ENCODE results near the gene ATP13A3. TPM values are rescaled to one million over a fixed set of nuclear protein-coding genes. Genes with fewer than 3 reads are reported as not detected.
A peak's percentile ranks its signal among the peaks of the same experiment; 100 is the strongest.

The ATP13A3 gene
- total and polyA plus RNA-seq, 10 of the 15 experiments (the other 5 are each of a cell fraction or from before 2014, with no cell fraction given) = 14.0 to 108 (median 69.5) TPM

DNA sequence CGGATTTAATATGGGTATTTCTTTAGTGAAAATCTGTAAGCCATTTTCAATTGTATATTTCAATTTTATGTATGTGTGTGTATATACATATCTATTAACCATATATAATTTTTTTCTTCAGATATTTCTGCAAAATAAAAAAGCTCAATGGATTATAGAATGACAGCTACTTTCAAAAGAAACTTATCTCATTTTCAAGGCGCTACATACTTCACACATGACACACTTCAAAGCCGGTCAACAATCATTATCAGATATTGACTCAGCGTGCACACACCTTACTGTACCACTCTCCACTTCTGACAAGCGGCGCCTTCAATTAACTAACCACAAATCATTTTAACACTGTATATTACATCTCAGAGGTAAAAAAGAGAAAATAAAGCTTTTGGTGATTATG, 39.6 kb downstream of the ATP13A3 start:
- Histone ChIP-seq H2AFZ (ENCODE audit: control insufficient read depth, low read depth, low read length) (no peak overlapping the region), H3K4me2 (ENCODE audit: control insufficient read depth, insufficient read depth) (no peak overlapping the region), H3K27me3 (replicated peaks in 1 of 2; ENCODE audit: control insufficient read depth in 2 of 2, insufficient read depth in 2 of 2, low read length in 1 of 2) (no peaks in the 10 kb centered on the region), H3K9me3 (replicated peaks; ENCODE audit: control insufficient read depth, insufficient read depth, low read length) (no peaks in the 10 kb centered on the region), H4K20me1 (ENCODE audit: control insufficient read depth, insufficient read depth) (no peaks in the 10 kb centered on the region), H3K27ac (ENCODE audit: control insufficient read depth, insufficient read depth) (no peak overlapping the region), H3K9ac (ENCODE audit: control insufficient read depth, insufficient read depth, low read length) (no peak overlapping the region), H3K4me3 (no peak overlapping the region), H3K36me3 (ENCODE audit: control insufficient read depth in 2 of 2, insufficient read depth in 2 of 2, low read length in 1 of 2) (peaks cover 7 to 29% of the 10 kb centered on the region in 2 experiments), H3K4me1 (ENCODE audit: control insufficient read depth, insufficient read depth, low read length) (peaks cover 6% of the 10 kb centered on the region), H3K79me2 (ENCODE audit: control insufficient read depth, insufficient read depth, low read length) (no peaks in the 10 kb centered on the region)
- CTCF ChIA-PET = interaction anchor here (0.9 to 2.1 kb wide), 7 partner anchors 23 to 147 kb away, joined by 3 to 9 read pairs (median 3); no protein-coding TSS in a partner anchor
- FAIRE-seq = no peak
- BruUV-seq (replicated peaks) = no TSS peak
- no peak for TF ChIP-seq SRF (IDR thresholded peaks at IDR 0.05; ENCODE audit: low read depth in 2 of 2, low read length in 2 of 2)
- TF ChIP-seq, protein P1, sequence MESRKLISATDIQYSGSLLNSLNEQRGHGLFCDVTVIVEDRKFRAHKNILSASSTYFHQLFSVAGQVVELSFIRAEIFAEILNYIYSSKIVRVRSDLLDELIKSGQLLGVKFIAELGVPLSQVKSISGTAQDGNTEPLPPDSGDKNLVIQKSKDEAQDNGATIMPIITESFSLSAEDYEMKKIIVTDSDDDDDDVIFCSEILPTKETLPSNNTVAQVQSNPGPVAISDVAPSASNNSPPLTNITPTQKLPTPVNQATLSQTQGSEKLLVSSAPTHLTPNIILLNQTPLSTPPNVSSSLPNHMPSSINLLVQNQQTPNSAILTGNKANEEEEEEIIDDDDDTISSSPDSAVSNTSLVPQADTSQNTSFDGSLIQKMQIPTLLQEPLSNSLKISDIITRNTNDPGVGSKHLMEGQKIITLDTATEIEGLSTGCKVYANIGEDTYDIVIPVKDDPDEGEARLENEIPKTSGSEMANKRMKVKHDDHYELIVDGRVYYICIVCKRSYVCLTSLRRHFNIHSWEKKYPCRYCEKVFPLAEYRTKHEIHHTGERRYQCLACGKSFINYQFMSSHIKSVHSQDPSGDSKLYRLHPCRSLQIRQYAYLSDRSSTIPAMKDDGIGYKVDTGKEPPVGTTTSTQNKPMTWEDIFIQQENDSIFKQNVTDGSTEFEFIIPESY (IDR thresholded peaks at IDR 0.05) = peak; percentile 90
- TF ChIP-seq SREBF2 (IDR thresholded peaks at IDR 0.05; ENCODE audit: low read length) = no peak
- no peak for TF ChIP-seq SUPT20H (IDR thresholded peaks at IDR 0.05; ENCODE audit: borderline replicate concordance, control insufficient read depth, low read depth, low read length)
- TF ChIP-seq TBL1XR1 (IDR thresholded peaks at IDR 0.05; ENCODE audit: low read depth, low read length) = no peak
- no peak for TF ChIP-seq CBX5 (IDR thresholded peaks at IDR 0.05; ENCODE audit: low read depth)
- TF ChIP-seq BRCA1 (IDR thresholded peaks at IDR 0.05; ENCODE audit: low read depth, low read length) = no peak
- no peak for TF ChIP-seq BMI1 (IDR thresholded peaks at IDR 0.05; ENCODE audit: borderline replicate concordance)
- 97% methylated on average over 6 of the region's 6 CpGs for WGBS (ENCODE audit: insufficient coverage, insufficient replicate concordance, low lambda C conversion rate, missing lambda C conversion rate)
- intact Hi-C loops (cut with micrococcal nuclease; ENCODE audit: unreplicated experiment) (no loop called here), in situ Hi-C loops (cut with MboI) (no loop called here)
- POLR2A ChIA-PET = interaction anchor here (0.6 to 0.7 kb wide), 2 partner anchors 41 to 803 kb away, joined by 4 read pairs; no protein-coding TSS in a partner anchor
- RAD21 ChIA-PET (ENCODE audit: unreplicated experiment) = interaction anchor here (1.0 to 1.4 kb wide), 2 partner anchors 15 to 127 kb away, joined by 3 to 4 read pairs; no protein-coding TSS in a partner anchor
- SMC1A ChIA-PET (ENCODE audit: uncharacterized antibody, unreplicated experiment) = interaction anchor here (1.1 to 1.5 kb wide), 3 partner anchors 13 to 18 kb away, joined by 3 read pairs; no protein-coding TSS in a partner anchor
- DNase-seq (ENCODE audit: low read depth, low spot score) = no peak
- ATAC-seq = no peak
